Endothelial cell of umbilical vein (primary cell): ENCODE measurements around the gene WASF3. TPM values are rescaled to one million over a fixed set of nuclear protein-coding genes. Genes with fewer than 3 reads are reported as not detected.

Experiments used
- BruUV-seq: library from RNA; stranded (reverse); fragments of 400-500 nt; replicated peaks from 2 replicates; lab custom pipeline; 2021; lab: Mats Ljungman, UMichigan
- CTCF ChIA-PET: fragments of 300-600, 350-600 bp; sonication (Branson Sonifier 250); formaldehyde crosslinking; loops from one replicate; lab custom pipeline; 2021; ENCODE audit warnings: antibody characterized with exemption, inconsistent platforms; lab: Charles Lee
- POLR2A ChIA-PET: fragments of 300-600, 350-600 bp; sonication (Branson Sonifier 250); formaldehyde crosslinking; loops from one replicate; lab custom pipeline; 2021; ENCODE audit warnings: antibody characterized with exemption, inconsistent platforms; lab: Charles Lee
- DNase-seq: peaks from one replicate; pipeline ENCODE4 v3.0.0-alpha.2; 2011; ENCODE audit warnings: low read depth, low spot score
- FAIRE-seq: peaks from 2 replicates; lab custom pipeline; 2011; peaks lifted over from hg19 to GRCh38; lab: Jason Lieb, UNC
- H2AFZ ChIP-seq: 2 replicates; pipeline ENCODE4 v1.6.0; 2012; ENCODE audit warnings: low read depth, low read length, control low read depth, inconsistent platforms
- H3K27ac ChIP-seq: 2 replicates; pipeline ENCODE4 v1.5.1; 2011; ENCODE audit warnings: low read depth, mild to moderate bottlenecking, control low read depth, low read length, moderate library complexity; ENCODE audit not compliant: insufficient read depth
- H3K27me3 ChIP-seq, 2 experiments: 2 replicates each; pipeline versions ENCODE4 v1.6.0 to v1.6.1; 2011; ENCODE audit warnings: low read length in 2 of 2, mixed read lengths in 1 of 2; ENCODE audit not compliant: control insufficient read depth in 2 of 2, insufficient read depth in 2 of 2
- H3K36me3 ChIP-seq, 2 experiments: 2 replicates in 1 of 2; 3 replicates in 1 of 2; pipeline ENCODE4 v1.5.1; 2011; ENCODE audit warnings: low read length in 2 of 2, mild to moderate bottlenecking in 1 of 2, moderate library complexity in 1 of 2; ENCODE audit not compliant: control insufficient read depth in 2 of 2, insufficient read depth in 2 of 2; ENCODE audit errors: extremely low read depth in 1 of 2
- H3K4me1 ChIP-seq: 3 replicates; pipeline ENCODE4 v1.5.1; 2011; ENCODE audit warnings: mild to moderate bottlenecking, low read length; ENCODE audit not compliant: control insufficient read depth, insufficient read depth; ENCODE audit errors: extremely low read depth
- H3K4me2 ChIP-seq: 2 replicates; pipeline ENCODE4 v1.6.1; 2011; ENCODE audit warnings: low read length, control low read depth, mixed read lengths; ENCODE audit not compliant: insufficient read depth
- H3K4me3 ChIP-seq, 3 experiments: fragments of 200-600 bp in 1 of 3; sonication (generic), shearing (Covaris generic) in 1 of 3; replicated peaks in 1 of 3; 2 replicates each; pipeline ENCODE4 v1.5.1; 2011 to 2016; ENCODE audit warnings: control low read depth in 3 of 3, low read length in 3 of 3, mild to moderate bottlenecking in 2 of 3, inconsistent platforms in 1 of 3, low read depth in 1 of 3, moderate library complexity in 1 of 3; ENCODE audit not compliant: insufficient read depth in 1 of 3
- H3K79me2 ChIP-seq: 2 replicates; pipeline ENCODE4 v1.6.0; 2012; ENCODE audit warnings: low read length, inconsistent platforms; ENCODE audit not compliant: control insufficient read depth, insufficient read depth
- H3K9ac ChIP-seq: replicated peaks from 2 replicates; pipeline ENCODE3; 2011; ENCODE audit warnings: low read length, control low read depth; ENCODE audit not compliant: insufficient read depth; ENCODE audit errors: extremely low read depth
- H3K9me1 ChIP-seq: replicated peaks from 3 replicates; pipeline ENCODE4 v1.6.0; 2011; ENCODE audit warnings: mild to moderate bottlenecking, low read length; ENCODE audit not compliant: control insufficient read depth, insufficient read depth; ENCODE audit errors: extremely low read depth
- H3K9me3 ChIP-seq: replicated peaks from 2 replicates; pipeline ENCODE4 v1.5.1; 2012; ENCODE audit warnings: low read length, inconsistent platforms; ENCODE audit not compliant: control insufficient read depth, insufficient read depth
- H4K20me1 ChIP-seq: replicated peaks from 2 replicates; pipeline ENCODE3; 2011; ENCODE audit warnings: mild to moderate bottlenecking, low read length; ENCODE audit not compliant: control insufficient read depth, insufficient read depth; ENCODE audit errors: extremely low read depth
- EZH2 ChIP-seq: IDR thresholded peaks from 2 replicates; pipeline ENCODE4 v1.6.1; 2012; ENCODE audit warnings: borderline replicate concordance, low read depth, mild to moderate bottlenecking, moderate library complexity, low read length, inconsistent platforms; ENCODE audit not compliant: severe bottlenecking
- MYC ChIP-seq: IDR thresholded peaks from one replicate; pipeline ENCODE4 v1.6.1; 2011; ENCODE audit warnings: mild to moderate bottlenecking, low read depth, low read length
- POLR2A ChIP-seq: IDR thresholded peaks from 2 replicates; pipeline ENCODE4 v1.6.1; 2012; ENCODE audit warnings: low read depth, mild to moderate bottlenecking, control low read depth, low read length
- dilution Hi-C: fragments of 300-500 bp; cut with MboI; formaldehyde crosslinking; loops from one replicate; pipeline ENCODE4 v1.15.0; 2019; ENCODE audit warnings: low sequenced_read_pairs; ENCODE audit not compliant: extremely low pct_ligation_motif_present
- intact Hi-C: fragments of 100-400 bp; cut with micrococcal nuclease; formaldehyde crosslinking; loops from one replicate; pipeline ENCODE4 v1.10.0; 2022
- polyA plus RNA-seq, 4 experiments: library from polyadenylated mRNA; depleted of rRNA in 3 of 4; stranded (reverse) in 3 of 4; unstranded in 1 of 4; fragments of >200 nt; gene quantifications; 2 replicates each; pipeline versions ENCODE4 v1.2.1 to v1.2.3, GENCODE V29; 2011 to 2012; ENCODE audit warnings: missing spikeins in 1 of 4
- total RNA-seq: library from RNA; stranded (reverse); gene quantifications from 2 replicates; pipeline ENCODE4 v1.2.3, GENCODE V29; 2021
- TF ChIP-seq, protein P1 (sequence below): IDR thresholded peaks from 2 replicates; pipeline ENCODE4 v1.6.1; 2011; ENCODE audit not compliant: insufficient read depth, insufficient read length

Gene WASF3
- total and polyA plus RNA-seq, 2 donors (not counting 3 experiments of a cell fraction or from before 2014, with no cell fraction given), result 18.5 to 32.4 TPM

DNA sequence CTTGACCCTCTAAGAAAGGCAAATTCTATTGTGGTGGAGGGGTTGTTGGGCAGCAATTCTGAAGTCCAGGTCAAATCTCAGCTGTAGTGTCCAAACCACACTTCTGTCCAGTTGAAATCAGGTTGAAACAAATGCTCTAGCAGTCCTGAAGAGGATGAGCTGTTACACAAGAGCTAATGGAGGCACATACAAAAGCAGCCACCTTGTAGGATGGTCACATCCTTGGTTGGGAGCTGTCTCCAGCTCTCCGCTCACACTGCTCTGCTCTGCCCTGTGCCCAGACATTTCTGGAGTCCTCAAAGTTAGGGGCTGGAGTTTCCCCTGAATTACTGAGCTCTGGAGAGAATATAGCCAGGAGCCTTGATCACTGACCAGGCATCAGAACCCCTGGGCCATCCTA, 155.9 kb downstream of the WASF3 start:
- no peak overlapping the region for H3K9ac ChIP-seq
- TF ChIP-seq POLR2A (no peak), EZH2 (no peak), MYC (no peak)
- TF ChIP-seq, protein P1, sequence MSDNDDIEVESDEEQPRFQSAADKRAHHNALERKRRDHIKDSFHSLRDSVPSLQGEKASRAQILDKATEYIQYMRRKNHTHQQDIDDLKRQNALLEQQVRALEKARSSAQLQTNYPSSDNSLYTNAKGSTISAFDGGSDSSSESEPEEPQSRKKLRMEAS, result no peak
- H3K79me2 ChIP-seq, result no peaks in the 10 kb centered on the region
- FAIRE-seq, result no peak
- H3K36me3 ChIP-seq, result no peaks in the 10 kb centered on the region
- no peak overlapping the region for H3K27ac ChIP-seq
- peaks cover 4% of the 10 kb centered on the region in 2 experiments for H3K27me3 ChIP-seq
- H3K4me3 ChIP-seq, result no peak overlapping the region
- no peaks in the 10 kb centered on the region for H3K4me1 ChIP-seq
- intact Hi-C loops (no loop called here), dilution Hi-C loops (no loop called here)
- H3K9me3 ChIP-seq, result no peaks in the 10 kb centered on the region
- no peaks in the 10 kb centered on the region for H4K20me1 ChIP-seq
- no peak for DNase-seq
- no peaks in the 10 kb centered on the region for H3K9me1 ChIP-seq
- ChIA-PET POLR2A (no interaction called here), CTCF (interaction anchor here (0.8 to 1.0 kb wide), 2 partner anchors 15 to 160 kb away, joined by 3 to 4 read pairs; no protein-coding TSS in a partner anchor)
- no TSS peak for BruUV-seq
- H3K4me2 ChIP-seq, result no peak overlapping the region
- no peak overlapping the region for H2AFZ ChIP-seq

DNA sequence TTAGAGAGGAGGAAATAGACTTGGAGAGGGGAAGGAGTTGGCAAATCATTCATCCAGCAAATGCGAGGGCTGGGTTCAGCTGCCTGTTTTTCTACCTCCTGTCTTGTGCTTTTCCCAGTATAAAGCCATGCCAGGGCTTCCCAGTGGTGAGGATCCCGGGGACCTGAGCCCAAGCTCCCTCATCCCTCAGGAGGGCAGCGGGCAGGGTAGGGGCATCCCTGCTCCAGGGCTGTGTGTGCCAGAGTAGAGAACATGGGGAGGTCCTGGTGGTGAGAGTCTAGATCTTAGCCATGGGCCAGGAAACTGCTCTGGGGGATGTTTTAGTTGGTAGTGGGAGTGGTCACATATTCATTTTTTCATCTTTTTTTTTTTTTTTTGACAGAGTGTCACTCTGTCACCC, 159.5 kb downstream of the WASF3 start:
- no peaks in the 10 kb centered on the region for H3K79me2 ChIP-seq
- BruUV-seq, result no TSS peak
- no peak overlapping the region for H2AFZ ChIP-seq
- FAIRE-seq (no peak), DNase-seq (no peak)
- no peaks in the 10 kb centered on the region for H3K4me1 ChIP-seq
- H3K4me2 ChIP-seq, result no peak overlapping the region
- H3K9me3 ChIP-seq, result no peaks in the 10 kb centered on the region
- no peaks in the 10 kb centered on the region for H3K9me1 ChIP-seq
- POLR2A ChIA-PET, result no interaction called here
- TF ChIP-seq, protein P1, result no peak
- no peak overlapping the region for H3K27ac ChIP-seq
- intact Hi-C loops, result no loop called here
- no peak overlapping the region for H3K4me3 ChIP-seq
- no peaks in the 10 kb centered on the region for H4K20me1 ChIP-seq
- CTCF ChIA-PET, result no interaction called here
- dilution Hi-C loops, result no loop called here
- no peak overlapping the region for H3K9ac ChIP-seq
- peaks cover 0 to 6% of the 10 kb centered on the region in 2 experiments for H3K27me3 ChIP-seq
- no peaks in the 10 kb centered on the region for H3K36me3 ChIP-seq
